AG08396 (cell line): ENCODE data around the gene ZBTB44.
"Not testable (repeated sequence)": the region's sequence is repeated elsewhere in the genome, so short reads cannot be mapped to it uniquely, and the experiment has no call there.

ENCODE experiments used
- DNase-seq: peaks from one replicate; pipeline ENCODE4 v3.0.0; 2012; ENCODE audit warnings: low spot score, mixed read lengths

The ZBTB44 gene

DNA sequence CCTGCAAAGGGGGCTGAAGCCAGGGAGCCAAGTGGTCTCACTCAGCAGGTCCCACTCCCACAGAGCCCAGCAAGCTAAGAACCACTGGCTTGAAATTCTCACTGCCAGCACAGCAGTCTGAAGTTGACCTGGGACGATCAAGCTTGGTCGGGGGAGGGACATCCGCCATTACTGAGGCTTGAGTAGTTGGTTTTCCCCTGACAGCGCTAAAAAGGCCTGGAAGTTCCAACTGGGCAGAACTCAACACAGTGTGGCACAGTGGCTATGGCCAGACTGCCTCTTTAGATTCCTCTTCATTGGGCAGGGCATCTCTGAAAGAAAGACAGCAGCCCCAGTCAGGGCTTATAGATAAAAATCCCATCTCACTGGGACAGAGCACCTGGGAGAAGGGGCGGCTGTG lies 64.8 kb downstream of the ZBTB44 start:
- not testable (repeated sequence) for DNase-seq

DNA sequence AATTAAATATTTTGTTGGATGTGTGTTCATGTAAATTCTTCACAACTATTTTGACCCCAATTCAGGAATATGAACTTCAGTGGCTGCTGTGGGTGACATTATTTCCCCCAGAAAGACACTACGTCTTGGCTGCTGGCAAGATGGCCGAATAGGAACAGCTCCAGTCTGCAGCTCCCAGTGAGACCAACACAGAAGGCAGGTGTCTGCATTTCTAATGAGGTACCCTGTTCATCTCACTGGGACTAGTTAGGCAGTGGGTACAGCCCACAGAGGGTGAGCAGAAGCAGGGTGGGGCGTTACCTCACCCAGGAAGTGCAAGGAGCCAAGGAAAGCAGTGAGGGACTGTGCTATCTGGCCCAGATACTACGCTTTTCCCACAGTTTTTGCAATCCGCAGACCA lies 65.3 kb downstream of the ZBTB44 start:
- no peak for DNase-seq

- no peak for DNase-seq
Observed at GRCh38 chr11:130247319-130247718, 67.4 kb downstream of the ZBTB44 start.

- DNase-seq = peak; percentile 14
Observed at GRCh38 chr11:130246738-130247137, 68.0 kb downstream of the ZBTB44 start.

GRCh38 chr11:130246270-130246669 lies 68.4 kb downstream of the ZBTB44 start:
- DNase-seq = no peak

DNA sequence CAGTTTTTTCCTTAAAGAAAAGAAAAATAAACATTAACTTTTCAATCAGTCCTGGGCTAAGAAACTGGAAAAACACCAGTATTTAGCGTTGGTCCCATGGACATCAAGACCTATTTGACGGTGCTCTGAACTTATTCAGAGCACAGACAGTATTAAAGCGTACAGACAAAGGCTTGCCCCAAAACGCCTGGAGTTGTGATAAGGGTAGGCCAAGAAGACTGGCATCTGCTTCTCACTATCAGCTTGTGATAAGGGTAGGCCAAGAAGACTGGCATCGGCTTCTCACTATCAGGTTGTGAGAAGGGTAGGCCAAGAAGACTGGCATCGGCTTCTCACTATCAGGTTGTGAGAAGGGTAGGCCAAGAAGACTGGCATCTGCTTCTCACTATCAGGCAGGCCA lies 69.3 kb downstream of the ZBTB44 start:
- not testable (repeated sequence) for DNase-seq

- no peak for DNase-seq
Observed at GRCh38 chr11:130244848-130245247, 69.9 kb downstream of the ZBTB44 start.

DNA sequence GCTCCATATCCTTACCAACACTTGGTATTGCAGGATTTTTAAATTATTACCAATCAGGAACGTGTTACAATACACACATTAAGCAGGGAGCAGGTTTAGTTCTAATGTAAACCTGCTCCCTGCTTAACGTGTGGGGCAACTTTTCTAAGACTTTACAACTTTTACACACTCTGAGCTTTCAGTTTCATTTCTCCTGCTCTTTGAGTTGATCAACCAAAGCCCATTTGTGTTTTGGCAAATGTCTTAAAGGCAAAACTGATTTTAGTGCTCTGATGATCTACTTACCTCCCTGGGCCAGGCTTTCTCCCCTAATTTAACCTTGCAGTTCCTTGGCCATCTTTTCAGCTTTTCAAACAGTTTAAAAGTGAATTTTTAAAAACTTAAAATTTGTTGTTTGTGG lies 70.9 kb downstream of the ZBTB44 start:
- DNase-seq = no peak

DNA sequence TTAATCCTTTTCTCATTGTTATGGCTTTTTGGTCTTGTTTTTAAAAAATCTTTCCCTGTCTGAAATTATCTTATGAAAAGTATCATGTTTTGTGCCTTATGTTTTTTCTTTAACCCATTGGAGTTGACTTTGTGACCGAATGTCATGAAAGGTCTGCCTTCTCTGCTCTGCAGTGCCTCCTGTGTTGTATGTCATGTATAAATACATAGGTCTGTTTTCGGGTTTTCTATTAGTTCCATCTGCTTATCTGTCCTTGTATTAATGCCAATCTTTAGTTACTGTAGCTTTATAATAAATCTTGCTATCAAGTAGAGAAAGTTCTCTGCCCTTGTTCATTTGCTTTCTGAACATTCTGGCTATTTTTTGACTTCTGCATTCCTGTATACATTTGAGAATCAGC lies 73.0 kb downstream of the ZBTB44 start:
- DNase-seq = no peak

DNA sequence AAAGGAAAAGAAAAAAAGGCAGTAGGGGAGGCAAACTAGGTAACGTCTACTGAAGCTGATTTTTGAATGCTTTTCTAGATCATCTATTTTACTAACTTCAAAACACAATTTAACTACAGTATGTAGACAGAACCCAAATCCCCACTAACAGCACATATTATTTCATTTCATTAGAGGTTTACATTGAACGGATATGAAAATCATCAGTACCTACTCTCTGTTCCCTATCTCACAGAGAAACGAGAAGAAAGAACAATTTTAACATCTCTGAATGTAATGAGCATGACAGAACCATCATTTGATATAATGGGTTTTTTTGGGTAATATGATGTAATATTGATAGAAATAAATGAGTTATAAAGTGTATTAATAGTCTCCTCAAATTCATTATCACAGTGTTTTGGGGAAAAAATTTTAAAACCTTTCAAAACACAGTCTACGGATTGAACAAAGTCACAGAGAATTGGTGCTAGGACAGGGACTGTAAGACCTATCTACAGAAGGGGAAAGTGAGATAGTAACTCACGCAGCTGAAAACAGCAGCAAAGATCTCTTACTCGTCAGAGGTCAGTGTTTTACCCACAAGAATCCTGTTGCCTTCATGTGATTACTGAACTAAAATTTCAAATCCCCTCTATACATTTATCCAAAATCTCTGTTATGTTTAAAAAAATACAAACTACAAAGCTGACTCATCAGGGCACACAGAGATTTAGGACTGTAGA lies 77.3 kb downstream of the ZBTB44 start:
- no peak for DNase-seq

GRCh38 chr11:130234315-130234714 lies 80.4 kb downstream of the ZBTB44 start:
- DNase-seq = no peak

- not testable (repeated sequence) for DNase-seq
Observed at GRCh38 chr11:130233888-130234287, 80.8 kb downstream of the ZBTB44 start.

GRCh38 chr11:130233486-130233885 lies 81.2 kb downstream of the ZBTB44 start:
- DNase-seq = not testable (repeated sequence)

DNA sequence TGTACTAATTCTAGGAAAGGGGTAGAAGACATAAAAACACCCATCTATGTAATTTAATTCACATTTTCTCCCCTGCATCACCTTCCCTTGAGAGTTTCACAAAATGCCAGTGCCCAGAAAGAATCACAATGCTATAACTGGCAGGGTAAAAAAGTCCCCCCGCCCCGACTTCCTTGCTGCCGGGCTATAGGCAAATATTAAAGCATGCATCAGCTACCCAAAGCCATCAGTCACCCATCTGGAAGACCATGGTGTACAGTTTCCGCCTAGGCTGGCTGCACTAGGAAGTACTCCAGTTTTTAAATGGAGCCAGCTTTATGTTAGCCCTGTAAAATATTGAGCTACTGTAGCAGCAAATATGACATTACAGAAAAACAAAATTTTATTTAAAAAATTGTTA lies 87.3 kb downstream of the ZBTB44 start:
- DNase-seq = no peak

GRCh38 chr11:130223291-130223971 lies 91.3 kb downstream of the ZBTB44 start:
- DNase-seq = no peak

DNA sequence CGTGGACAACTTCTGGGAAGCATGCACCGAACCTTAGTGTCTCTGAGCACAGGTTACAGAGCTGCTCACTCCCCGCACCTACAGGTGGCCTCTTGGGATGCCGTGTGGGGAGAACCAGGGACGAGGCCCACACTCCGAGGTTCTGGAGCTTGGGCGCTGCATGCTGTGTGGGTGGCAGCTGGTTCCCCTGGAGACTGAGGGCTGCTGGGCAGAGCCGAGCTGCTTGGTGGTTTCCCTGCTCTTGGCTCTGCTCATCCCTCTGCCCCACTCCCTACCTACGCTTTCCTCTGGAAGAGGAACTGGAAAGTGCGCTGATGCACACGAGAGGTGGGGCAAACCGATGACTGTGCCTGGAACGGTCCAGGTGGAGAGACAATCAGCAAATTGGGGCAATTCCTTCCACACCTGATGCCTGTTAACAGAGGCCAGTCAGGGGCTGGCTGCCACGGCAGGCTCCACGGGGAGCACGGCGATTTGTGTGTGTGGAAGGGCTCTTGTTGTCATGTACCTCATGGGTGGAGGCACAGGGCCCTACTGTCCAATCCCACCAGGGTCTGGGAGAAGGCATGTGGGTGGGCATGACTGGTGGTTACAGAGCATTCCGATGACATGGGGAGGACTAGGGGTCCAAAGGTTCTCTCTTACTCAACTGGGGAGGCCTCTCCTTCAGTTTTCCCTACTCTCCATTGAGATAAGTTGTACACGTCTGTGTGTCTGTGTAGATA lies 94.2 kb downstream of the ZBTB44 start:
- DNase-seq = no peak

DNA sequence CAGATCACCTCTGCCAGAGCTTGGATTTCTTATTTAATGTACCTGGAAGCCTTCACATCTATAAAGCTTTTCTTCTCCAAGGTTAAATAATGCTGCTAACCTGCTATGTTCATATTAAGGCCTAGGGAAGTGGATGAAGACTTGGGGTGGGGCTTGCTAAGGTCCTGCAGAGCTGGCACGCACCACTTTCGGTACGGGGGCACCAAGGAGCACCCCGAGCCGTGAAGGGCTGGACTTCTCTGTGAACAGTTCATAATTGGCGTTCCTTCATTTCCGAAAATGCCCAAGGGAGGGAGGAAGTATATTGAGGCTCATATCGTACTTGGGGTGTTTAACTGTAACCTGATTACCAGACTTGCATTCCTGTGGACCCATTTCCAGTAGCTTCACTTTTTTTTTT lies 95.6 kb downstream of the ZBTB44 start:
- DNase-seq = no peak

DNA sequence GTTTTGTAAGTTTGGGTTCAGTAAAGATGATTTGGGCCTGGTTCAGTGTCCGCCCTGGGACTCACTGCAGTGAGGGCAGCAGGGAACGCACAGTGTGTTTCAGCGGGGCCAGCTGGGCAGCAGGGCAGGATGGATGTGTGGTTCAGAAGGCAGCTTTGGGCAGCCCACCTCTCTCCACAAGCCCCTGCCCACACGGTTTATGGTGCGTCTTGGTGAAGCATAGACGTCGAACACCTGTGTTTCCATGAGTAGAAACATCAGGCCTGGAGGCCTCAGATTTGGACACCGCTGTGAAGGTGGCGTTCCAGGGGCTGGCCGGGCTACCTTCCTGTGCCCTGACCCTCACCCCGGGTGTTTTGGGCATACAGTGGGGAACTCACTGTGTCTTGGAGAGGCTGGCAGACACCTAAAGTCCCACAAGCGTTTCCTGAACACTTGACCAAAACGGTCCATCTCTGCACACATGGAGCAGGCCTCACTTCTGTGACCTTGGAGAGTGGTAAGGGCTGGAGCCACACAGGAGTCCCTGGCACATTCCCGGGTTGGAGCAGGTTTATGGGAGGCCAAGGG lies 96.1 kb downstream of the ZBTB44 start:
- DNase-seq = no peak

GRCh38 chr11:130217133-130218031 lies 97.3 kb downstream of the ZBTB44 start:
- no peak for DNase-seq

GRCh38 chr11:130216591-130217132 lies 98.1 kb downstream of the ZBTB44 start:
- DNase-seq = no peak

DNA sequence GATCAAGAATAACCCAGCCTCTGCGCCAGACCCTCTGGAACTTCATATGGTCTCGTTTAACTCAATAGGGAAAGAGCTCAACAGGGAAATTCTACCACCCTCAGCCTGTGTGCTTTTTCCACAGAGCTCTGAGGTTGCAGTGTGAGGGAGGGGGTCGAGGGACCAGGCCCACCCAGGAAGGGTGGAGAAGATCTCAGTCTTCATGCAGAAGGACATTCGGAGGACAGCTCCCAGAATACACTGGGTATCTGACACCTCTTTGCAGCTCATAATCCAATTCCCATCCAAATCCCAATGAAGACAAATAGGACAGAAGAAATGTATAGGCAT lies 98.5 kb downstream of the ZBTB44 start:
- no peak for DNase-seq
